ENCODE data around the gene WDPCP.
"Not testable (repeated sequence)": the region's sequence is repeated elsewhere in the genome, so short reads cannot be mapped to it uniquely, and the experiment has no call there.

WDPCP gene

DNA sequence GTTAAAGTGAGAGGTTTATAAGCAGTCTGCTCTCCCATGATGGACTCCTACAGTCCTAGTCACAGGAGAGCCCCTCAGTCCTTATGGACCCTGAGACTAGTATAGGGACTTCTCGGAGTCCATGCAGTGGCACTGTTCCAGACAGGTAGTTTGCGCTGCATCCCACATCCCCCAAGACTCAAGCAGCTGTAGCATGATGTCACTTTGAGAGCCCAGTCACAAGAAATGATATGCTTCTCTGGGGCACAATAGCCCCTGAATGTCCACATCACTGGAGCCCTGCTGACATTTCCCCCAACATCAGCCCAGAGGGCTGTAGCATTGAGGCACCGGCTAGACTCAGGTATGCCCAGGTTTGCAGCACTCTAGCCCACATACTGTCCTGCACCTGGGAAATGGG, 317.6 kb downstream of the WDPCP start:
- FAIRE-seq (no peak), DNase-seq (ENCODE audit: low spot score) (no peak)

DNA sequence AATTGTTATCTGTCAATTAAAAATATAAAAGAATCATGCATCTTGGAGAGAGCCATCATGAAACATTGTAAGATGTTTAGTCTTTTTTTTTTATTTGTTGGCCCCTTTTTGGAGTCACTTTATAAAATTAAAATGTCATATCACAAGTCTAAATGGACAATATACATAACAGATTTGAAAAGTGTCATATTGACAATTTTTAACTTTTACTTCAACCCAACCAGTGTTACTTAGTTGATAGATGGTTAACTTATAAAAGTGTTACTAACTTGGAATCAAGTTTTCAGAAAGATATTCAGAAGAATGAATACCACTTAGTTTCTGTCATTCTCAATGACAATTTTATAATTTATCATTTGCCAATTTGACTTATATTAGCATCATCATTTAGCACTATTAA, 319.3 kb downstream of the WDPCP start:
- DNase-seq (ENCODE audit: low spot score) (no peak), FAIRE-seq (no peak)

DNA sequence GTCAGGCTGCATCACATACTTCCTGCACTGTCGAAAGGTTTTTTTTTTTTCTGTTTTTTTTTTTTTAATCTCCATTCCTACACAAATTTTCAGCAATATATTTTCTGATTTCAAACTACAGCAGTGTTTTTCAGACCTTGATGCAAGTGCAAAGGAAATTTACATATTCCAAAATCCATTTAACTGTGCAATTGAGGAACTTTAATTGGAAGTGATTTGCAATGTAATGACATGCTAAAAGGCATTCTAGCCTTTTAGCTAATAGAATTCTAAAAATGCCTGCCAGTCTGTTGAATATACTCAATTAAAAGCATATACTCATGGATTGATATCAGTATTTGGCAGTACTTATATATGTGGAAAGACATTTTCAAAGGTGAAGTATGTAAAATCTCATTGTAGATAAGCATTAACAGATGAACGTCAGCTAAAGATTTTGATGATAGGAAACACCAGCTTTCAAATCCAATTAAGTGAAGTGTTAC, 327.1 kb downstream of the WDPCP start:
- FAIRE-seq (no peak), DNase-seq (ENCODE audit: low spot score) (no peak)

DNA sequence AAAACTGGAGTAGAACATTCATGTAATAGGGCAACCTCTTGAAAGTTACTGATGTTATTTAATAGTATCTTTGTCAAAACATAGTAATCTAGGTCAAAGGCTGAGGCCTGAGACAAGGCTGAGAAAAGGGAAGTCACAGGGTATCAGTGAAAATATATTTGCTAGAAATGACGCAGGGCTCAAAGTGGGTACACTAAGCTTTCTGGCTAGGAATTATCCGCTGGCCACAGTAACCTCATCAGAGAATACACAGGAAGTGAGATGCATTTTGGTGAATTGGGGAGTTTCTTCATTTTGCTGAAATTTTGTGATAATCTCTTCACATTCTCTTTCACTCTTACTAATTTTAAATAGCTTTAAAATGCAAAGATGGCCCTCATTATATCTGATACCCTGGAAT, 330.8 kb downstream of the WDPCP start:
- FAIRE-seq (no peak), DNase-seq (ENCODE audit: low spot score) (no peak)

DNA sequence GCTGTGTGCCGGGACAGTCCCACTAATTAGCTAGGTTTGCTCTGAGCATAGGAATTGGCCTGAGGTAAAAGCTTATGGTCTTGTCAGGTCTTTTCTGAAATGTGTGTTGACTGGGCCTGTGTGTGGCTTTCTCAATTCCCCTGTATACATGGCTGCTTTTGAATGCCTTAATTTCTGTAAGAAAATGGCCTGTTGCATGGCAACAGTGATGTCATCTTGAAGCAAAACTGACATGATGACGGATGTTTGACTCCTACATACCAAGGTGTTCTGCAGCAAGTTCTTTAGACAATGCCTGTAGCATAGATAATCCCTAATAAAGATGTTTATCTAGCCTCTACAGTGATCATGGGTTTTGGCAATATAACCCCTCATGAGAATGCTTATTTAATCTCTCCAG, 339.1 kb downstream of the WDPCP start:
- DNase-seq (ENCODE audit: low spot score) = no peak
- FAIRE-seq = no peak

DNA sequence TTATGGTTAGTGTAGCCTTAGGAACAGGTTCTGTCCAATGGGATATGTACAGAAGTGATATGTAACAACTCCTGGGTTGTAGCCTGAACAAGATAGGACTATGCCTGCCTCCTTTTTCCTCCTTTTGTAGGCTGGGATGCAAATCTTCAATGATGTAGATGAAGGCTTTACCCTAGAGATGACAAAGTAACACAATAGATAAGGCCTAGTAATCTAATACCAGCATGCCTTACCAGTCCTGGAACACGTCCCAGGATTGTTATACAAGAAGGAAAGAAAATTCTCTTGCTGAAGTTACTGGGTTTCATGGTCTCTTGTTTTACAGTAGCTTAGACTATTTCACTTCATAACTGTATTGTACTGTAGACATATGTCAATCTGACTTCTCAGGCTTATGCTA, 345.5 kb downstream of the WDPCP start:
- DNase-seq (ENCODE audit: low spot score) (no peak), FAIRE-seq (no peak)

DNA sequence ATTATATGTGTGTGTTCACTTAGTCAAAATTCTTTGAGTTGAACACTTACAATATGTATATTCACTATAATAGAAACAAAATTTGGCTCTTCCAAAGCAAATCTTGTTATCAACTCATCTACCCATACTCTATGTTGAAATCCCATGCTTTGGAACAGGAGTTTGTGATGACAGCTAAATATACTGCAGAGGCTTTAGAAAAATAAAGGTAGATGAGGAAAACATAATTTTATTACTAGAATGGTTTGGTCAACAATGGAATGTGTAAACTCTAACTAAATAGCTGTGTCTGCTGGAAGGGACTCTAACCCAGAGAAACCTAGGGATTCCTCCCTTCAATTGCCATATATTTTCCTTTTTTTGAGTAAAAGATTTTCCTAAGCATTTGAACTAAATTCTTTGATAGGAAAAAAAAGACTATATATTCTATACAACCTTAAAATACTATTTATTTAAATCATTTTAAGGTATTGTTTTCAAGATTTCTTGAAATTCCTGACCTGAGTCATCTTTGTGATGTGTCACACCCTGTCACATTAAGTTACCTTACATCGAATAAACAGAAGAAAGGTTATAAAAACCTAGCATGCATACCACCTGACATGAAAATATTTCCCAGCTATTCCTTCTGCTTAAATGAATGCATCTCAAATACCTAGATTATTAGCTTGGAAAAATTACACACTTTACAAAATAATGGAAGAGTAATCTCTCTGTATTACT, 362.2 kb downstream of the WDPCP start:
- no peak for FAIRE-seq

DNA sequence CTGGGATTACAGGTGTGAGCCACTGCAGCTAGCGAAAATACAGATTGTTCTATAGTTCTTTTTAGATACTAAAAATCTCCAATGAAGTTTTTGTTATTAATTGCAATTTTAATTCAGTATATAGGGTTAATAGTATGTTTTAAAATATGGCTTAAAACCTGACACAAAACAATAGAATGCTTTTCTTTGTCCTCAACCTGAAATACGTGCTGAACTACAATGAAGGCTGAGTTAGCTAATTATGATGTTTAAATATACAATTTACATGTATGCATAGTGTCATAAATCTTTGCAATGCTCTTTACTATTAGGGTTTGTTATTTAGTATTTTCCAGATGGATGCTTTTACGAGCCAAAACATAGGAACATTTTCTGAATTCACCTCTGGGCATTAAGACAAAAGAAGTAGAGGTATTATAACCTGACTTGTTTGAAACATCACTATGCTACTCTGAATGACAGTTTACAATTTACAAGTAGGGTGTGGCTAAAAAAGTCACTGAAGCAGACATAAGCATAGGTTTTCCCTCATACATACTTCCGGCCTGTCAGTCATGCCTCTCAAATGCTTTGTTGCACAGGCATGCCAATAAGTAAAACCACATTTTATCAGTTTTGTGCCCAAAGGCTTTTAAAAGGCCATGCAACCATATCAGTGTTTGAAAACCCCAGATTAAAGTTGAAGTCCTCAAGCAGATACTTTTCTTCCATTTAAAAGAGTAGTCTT, 369.3 kb downstream of the WDPCP start:
- FAIRE-seq = no peak

More for the DNA sequence above, 362.2 kb downstream of the WDPCP start:
- DNase-seq (ENCODE audit: low spot score) = no peak

DNA sequence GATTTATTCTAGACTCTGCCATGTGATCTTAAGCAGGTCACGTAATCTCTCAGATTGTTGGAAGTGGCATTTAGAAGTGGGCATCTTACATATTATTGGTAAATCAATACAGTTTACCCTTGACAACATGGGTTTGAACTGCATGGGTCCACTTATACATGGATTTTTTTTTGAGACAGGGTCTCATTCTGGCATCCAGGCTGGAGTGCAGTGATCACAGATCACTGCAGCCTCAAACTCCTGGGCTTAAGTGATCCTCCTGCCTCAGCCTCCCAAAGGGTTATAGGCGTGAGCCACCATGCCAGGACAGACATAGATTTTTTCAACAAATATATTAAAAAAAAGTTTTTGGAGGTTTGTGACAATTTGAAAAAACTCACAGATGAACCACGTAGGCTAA, 393.0 kb downstream of the WDPCP start:
- FAIRE-seq (no peak), DNase-seq (ENCODE audit: low spot score) (no peak)

More for the DNA sequence above, 369.3 kb downstream of the WDPCP start:
- no peak for DNase-seq (ENCODE audit: low spot score)

DNA sequence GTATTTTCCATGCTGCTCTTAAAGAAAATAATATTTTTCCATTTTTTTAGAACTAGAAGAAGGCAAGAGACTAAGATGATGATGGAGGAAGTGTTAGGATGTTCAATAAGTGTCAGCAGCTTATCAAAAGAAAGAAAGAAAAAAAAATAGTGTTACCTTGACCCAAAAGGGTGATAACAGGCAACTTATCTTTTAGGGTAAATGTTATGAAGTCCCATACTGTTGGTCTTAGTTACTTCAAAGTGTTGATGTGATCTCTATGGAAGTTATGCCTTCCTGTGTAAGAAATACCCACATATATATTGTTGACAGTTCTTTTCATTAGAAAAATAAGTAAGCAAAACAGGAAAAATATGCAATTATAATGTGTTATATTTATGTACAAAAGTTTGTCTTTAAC, 394.1 kb downstream of the WDPCP start:
- FAIRE-seq = no peak
- DNase-seq (ENCODE audit: low spot score) = no peak

DNA sequence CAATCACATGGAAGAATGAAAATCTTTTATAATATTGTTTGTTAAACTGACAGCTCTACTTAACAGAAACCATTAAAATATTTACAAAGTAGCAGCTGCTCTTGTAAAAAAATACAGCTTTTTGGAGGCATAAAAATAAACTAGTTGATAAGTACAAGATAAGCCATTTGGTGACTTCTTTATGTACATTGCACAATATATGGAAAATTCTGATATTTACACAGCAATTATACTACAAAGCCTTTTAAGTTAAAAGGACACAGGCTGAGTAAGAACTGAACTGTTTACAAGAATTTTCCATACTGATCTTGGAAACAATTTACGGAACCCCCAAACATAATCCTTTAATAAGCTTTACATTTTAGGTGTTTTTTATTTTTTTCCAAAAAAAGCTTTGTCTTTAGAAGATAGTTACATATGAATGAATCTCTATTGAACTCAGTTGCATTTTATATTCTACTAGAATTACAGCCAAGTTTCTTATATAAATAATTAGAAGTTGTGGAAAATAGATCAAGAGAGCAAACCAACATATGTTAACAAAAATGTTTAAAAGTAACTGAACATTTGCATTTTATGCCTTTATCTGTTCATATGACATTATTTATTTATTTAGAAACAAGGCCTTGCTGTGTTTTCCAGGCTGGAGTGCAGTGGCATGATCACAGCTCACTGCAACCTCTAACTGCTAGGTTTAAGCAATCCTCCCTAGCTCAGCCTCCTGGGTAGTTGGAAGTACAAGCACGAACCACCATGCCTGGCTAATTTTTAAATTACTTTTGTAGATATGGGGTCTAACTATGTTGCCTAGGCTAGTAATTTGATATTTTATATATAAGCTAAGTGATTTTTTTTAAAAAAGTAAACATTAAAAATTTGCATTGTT, 395.1 kb downstream of the WDPCP start:
- DNase-seq (ENCODE audit: low spot score) (no peak), FAIRE-seq (no peak)

DNA sequence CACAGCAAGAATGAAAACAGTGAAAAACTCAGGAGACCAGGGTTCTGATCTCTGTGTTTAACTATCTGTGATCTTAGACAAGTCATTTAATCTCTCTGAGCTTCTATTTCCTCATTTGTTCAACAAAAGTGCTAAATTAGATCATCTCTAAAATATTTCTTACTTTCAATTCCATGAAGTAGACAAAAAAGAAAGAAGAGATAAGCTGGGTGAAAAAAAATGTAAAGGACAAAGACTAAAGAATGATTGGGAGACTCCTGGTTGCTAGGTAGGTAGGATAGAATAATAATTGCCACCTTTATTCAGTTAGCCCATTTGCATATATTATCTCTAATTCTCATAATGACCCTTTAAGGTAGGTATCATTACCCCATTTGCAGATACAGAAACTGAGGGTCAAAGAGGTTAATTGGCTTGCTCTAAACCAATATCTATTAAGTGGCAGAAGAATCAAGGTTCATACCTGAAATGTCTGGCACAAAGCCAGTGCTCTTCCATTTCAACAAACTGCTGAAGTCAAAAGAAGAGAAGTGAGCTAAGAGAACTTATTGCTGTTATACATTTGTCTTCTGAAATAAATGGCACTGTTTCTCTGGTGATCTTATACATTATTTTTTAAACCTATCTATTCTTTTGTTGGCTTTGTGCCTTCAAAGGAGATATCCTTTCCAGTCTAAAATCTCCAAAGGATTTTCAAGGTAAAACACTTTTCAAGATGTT, 395.9 kb downstream of the WDPCP start:
- no peak for DNase-seq (ENCODE audit: low spot score)
- FAIRE-seq = no peak

DNA sequence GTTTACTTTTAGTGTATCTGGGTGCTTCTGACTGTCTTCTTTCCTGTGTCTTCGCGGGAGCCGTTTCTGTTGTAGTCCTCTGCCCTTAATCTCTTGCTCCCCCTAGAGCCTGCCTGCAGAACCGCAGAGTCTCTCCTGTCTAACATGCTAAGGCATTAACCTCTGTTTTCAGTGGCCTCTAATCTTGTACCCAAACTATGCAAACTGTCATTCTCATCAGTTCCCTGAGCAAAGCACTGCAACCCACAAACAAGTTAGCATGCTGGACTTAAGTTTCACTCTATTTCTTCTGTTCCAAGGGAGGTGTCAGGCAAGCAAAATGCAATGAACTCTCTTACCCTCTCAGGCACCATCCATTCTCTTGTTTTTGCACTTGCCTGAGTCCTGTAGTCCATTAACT, 399.3 kb downstream of the WDPCP start:
- FAIRE-seq (no peak), DNase-seq (ENCODE audit: low spot score) (peak; percentile 61)

DNA sequence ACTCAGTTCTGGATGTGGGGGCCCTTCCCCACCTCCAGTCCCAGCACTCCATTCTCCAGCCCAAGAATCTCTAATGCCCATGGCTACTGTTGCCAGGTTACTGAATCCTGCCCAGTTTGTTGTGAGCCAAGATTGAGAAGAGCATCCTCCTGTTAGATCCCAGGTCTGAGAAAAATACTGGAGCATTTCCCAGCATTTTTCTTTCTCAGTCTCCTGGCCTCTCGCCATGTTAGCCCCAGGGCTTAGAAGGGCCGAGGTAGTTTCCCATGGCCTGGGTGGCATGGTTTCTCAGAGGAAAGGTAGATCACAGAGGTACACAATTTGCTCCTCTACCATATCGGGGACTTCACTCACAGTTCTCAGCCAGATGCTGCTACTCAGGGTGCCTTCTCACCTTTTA, 401.9 kb downstream of the WDPCP start:
- no peak for DNase-seq (ENCODE audit: low spot score)
- FAIRE-seq = no peak

DNA sequence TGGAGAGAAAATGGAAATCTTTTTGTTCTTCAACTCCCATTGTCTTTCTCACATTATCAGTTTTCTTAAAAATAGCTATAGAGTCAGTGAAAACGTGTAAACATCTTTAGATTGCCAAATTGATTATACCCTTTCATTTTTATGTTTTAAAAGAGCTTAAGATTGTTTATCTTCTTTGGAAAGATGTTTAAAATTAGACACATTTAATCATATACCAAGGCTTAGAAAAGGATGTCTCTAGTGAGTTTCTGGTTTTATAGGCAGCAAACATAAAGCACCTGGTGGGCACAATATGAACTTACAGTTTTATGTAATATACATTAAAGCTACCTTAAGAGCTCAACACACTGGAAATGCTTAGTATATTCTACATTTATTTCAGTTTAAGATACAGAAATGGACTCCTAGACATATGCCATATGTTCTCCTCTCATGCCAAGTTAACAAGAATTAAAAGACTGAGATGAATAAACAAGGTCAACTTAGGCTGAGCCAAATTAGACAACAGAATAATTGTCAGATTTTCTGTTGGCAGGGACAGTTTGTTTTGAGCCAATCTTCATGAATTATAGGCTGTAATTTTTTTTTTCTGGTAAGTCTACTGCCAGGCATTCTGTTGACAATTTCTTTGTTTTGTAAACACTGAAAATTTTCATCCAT, 425.0 kb downstream of the WDPCP start:
- DNase-seq (ENCODE audit: low spot score) = no peak
- no peak for FAIRE-seq

DNA sequence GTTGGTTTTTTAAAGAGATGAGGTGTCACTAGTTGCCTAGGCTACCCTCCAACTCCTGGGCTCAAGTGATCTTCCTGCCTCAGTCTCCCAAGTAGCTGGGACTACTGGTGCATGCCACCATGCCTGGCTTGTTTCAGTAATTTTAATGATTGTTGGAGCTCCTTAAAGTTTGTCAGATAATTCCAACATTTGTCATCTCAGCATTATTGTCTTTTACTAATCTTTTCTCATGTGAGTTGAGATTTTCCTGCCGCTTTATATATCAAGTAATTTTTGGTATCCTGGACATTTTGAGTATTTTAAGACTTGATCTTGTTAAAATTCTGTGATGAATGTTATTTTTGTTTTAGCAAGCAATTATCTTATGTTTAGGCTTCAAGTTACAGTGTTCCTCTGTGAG, 429.0 kb downstream of the WDPCP start:
- FAIRE-seq = no peak
- DNase-seq (ENCODE audit: low spot score) = no peak

DNA sequence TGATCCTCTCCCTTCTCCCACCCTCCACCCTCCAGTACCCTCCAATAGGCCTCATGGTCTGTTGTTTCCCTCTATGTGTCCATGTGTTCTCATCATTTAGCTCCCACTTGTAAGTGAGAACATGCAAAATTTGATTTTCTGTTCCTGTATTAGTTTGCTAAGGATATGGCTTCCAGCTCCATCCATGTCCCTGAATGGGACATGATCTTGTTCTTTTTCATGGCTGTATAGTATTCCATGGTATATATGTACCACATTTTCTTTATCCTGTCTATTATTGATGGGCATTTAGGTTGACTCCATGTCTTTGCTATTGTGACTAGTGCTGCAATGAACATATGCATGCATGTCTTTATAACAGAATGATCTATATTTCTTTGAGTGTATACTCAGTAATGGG, 451.6 kb downstream of the WDPCP start:
- not testable (repeated sequence) for DNase-seq (ENCODE audit: low spot score); FAIRE-seq

DNA sequence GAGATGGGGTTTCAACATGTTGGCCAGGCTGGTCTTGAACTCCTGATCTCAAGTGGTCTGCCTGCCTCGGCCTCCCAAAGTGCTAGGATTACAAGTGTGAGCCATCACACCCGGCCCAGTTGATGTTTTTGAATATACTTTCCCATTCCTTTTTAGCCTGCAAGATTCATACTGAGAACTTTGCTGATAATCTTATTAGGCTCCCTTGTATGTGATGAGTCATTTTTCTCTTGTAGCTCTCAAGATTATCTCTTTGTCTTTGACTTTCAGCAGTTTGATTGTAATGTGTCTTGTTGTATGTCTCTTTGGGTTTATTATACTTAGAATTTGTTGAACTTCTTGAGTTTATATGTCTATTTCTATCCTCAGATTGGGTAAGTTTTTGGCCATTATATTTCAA, 456.3 kb downstream of the WDPCP start:
- no peak for FAIRE-seq

DNA sequence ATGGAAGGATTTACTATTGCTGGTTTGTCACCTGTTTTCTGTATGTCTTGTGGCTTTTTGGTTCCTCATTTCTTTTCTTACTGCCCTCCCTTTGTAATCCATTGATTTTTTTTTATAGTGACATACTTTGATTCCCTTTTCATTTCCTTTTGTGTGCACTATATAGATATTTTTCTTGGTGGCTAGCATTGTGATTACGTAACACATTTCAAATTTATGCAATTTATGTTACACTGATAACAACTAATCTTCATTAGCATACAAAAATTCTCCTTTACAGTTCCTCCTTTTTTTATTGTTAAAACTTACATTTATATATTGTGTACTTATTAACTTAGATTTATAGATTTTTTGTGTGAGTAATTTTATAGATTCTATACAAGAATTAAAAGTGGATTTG, 457.1 kb downstream of the WDPCP start:
- DNase-seq (ENCODE audit: low spot score) (no peak), FAIRE-seq (no peak)

More for the DNA sequence above, 456.3 kb downstream of the WDPCP start:
- DNase-seq (ENCODE audit: low spot score) = no peak

DNA sequence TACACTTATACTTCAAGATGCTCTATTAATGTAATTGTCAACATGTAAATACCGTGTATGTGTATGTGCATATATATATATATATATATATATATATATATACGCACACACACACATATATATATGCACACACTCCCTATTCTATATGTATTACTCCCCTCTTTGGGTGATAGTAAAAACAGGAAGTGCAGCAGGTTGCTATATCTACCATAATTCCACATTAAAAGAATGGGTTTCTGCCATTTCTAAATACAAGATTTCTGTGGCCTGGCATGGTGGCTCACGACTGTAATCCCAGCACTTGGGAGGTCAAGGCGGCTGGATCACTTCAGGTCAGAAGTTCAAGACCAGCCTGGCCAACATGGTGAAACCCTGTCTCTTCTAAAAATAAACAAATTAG, 460.7 kb downstream of the WDPCP start:
- FAIRE-seq (no peak), DNase-seq (ENCODE audit: low spot score) (no peak)

DNA sequence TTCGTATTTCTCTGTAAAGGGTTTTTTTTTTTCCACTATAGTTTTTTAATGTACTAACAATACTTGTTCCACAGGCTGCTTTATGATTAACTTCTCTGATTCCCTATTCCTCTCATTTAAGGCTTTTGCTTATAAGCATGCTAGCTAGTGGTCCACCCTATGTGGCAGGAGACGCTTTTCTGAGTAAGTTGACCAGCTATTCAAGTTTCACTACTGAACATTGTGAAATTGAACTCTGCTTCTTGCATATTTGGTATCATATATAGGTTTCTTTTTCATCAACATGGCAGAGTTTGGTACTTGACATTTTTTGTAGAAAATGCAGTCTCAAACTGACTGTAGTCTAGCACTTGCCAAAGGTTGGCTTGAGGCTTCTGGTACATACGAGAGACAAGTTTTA, 463.4 kb downstream of the WDPCP start:
- no peak for FAIRE-seq
- DNase-seq (ENCODE audit: low spot score) = no peak

Data from urothelium cell line (cell line).